NK-92 treated with Interleukin-12 subunit alpha and Interleukin-12 subunit beta, amount 100 ng/mL, for 24 hours (cell line): ENCODE measurements around the gene EXOC4.

ENCODE experiments used
- DNase-seq: peaks from one replicate; lab custom pipeline; 2025; lab: John Stamatoyannopoulos, UW

The EXOC4 gene

GRCh38 chr7:133941496-133941895 lies 688.6 kb downstream of the EXOC4 start:
- no peak for DNase-seq

DNA sequence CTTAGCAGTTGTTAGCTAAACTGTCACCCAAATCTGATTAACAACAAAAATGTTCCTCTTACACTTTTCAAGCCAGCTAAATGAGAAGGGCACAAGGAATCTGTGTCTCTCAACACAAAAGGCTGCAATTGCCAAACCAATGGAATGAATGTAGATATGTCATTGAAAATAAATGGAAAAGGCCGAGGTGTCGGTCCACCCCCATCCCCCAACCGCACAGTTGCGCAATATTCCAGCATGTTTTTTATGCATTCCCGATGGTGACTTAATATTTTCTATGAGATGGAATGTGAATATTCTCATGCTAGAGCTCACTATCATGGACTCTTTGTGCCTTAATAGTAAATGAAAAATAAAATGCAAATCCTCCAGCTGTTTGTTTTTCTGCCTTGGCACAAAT lies 692.6 kb downstream of the EXOC4 start:
- DNase-seq = no peak

DNA sequence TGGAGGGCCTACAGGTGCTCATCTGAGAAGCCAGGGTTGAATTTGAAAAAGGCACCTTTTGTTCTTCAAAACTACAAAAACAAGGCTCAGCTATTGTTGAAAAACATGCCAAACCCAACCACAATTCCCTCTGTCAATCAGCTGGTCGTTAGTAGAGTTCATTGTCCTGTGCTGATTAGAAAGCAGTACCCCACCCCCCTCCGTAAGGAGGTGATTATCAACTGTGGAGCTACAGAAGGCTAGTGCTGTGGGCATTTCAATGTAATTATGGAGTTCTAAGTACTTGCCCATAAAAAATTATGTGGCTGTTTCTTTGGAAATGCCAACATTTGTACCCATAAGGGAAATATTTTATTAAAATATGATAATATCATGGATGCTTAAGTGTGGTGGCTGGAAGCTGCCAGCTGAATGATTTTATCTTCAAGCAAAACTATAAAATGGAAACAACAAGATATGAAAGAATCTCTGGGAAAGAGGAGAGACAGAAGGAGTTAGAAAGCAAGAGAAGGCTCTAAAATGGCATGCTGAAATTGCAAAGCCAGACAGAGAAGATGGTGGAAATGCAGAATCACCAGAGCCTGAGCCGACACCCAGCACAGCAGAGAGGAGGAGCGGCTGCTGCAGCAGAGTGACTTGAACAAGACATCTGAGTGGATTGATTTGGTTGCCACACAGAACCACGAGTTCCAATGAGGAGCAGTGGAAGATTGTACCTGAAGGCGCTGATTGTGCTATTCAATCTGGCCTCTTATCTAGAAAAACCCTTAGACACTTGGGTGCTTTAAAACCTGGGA lies 694.8 kb downstream of the EXOC4 start:
- DNase-seq = no peak

- DNase-seq = no peak
Observed at GRCh38 chr7:133948588-133948987, 695.7 kb downstream of the EXOC4 start.

GRCh38 chr7:133950855-133951254 lies 698.0 kb downstream of the EXOC4 start:
- no peak for DNase-seq

GRCh38 chr7:133955208-133955607 lies 702.3 kb downstream of the EXOC4 start:
- DNase-seq = no peak

DNA sequence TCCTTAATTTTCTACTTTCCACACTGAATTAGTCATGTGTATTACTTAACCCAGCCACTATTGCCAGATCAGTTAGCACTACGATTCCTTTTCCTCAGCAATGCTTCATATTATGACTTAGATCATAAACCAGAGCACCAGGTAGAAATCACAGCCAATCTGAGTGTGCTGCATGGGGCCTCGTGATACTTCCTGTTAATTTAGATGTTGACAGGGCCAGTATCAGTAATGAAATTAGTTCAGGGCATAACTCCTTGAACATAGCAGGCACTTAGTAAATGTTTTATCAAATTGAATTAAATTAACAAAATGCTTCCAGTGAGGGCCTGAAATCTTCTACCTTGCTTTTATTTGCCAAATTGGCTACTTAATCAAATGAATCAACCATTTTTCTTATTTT lies 705.0 kb downstream of the EXOC4 start:
- DNase-seq = no peak

- DNase-seq = no peak
Observed at GRCh38 chr7:133958822-133959221, 705.9 kb downstream of the EXOC4 start.

DNA sequence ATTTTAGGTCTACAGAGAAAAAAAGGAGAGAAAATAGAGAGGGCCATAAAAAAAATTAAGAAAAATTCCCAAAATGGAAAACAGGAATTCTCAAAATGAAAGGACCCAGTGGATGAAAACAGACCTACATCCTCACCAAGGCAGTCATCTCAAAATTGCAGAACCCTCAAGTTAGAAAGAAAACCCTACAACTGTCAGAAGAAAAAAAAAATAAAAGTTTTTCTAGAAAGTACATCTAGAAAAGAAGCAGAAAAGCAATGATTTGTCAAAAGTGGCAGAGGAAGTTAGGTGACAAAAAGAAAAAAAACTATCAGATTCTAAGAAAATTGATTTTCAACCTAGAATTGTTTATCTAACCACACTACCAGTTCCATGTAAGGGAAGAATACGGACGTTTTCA lies 706.6 kb downstream of the EXOC4 start:
- no peak for DNase-seq

- no peak for DNase-seq
Observed at GRCh38 chr7:133961724-133962123, 708.8 kb downstream of the EXOC4 start.

DNA sequence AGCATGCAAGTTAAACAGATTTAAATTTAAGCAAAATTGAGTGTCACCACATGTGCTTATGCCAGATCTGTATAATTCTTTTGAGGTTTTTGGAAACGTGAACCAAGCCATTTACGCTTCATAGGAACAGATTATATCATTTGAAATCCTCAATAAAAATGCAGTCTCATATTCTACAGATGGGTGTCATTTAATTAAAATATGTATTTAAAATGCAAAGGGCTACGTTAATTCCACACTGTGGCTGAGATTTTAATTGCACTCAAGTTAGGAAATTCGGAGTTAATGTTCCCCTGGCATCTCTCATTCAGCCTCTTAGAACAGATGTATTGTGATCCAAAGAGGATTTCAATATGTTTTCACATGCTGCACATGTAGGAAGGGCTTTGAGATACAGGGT lies 709.8 kb downstream of the EXOC4 start:
- DNase-seq = no peak

GRCh38 chr7:133963629-133964028 lies 710.8 kb downstream of the EXOC4 start:
- no peak for DNase-seq

- no peak for DNase-seq
Observed at GRCh38 chr7:133971625-133972024, 718.7 kb downstream of the EXOC4 start.

- no peak for DNase-seq
Observed at GRCh38 chr7:133973710-133974109, 720.8 kb downstream of the EXOC4 start.

GRCh38 chr7:133975130-133975529 lies 722.3 kb downstream of the EXOC4 start:
- DNase-seq = no peak

GRCh38 chr7:133976140-133976539 lies 723.3 kb downstream of the EXOC4 start:
- DNase-seq = no peak

- DNase-seq = no peak
Observed at GRCh38 chr7:133977409-133978274, 724.8 kb downstream of the EXOC4 start.

DNA sequence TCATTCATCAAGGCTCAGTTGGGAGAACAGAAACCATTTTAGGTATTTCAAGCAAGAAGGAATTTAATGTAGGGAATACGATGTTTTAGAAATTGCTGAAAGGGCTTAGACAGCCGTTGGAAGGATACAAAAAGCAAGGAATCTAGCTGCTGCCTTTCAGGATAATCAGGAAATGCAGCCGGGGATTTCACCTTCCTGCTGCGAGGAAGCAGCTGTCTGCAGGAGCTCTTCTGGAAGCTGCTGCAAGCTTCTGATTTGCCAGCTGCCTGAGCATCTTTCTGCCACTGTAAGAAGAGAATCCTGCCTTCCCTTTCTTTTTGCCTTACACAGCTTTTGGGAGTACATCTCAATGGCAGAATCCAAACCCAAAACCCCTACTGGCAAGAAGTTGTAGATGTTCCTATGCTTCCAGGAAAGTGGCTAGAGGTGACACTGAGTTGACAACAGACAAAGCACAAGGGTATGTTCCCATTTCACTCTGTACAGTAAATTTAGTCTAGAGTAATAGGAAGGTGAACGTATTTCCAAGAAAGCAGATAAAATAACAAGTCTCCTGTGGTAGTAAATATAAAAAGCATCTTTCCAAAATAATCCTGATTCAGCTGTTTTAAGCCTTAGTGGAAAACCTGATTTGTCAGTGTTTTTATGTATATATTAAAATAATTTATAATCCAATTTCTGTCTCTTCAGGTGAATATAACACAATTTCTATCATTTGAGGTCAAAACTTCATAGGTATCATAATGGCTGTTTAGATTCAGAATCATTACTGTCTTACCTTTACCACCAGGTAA lies 725.8 kb downstream of the EXOC4 start:
- DNase-seq = no peak

DNA sequence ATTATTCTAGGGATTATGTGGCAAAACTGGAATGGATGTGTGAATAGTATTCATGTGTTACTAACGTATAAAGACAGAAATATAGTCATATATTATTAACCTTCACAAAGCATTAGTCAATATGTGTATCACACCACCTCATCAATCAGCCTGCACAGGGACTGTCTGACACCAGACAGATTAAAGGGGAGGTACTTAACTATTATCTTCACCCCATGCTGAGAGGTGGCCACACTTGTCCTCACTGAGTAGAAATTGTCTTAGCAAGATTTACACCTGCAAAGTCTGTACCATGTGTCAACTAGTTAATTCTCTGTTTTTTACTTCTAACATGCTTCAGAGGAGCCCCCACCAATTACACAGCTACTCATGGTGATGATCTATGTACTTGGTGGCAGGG lies 727.9 kb downstream of the EXOC4 start:
- DNase-seq = no peak

DNA sequence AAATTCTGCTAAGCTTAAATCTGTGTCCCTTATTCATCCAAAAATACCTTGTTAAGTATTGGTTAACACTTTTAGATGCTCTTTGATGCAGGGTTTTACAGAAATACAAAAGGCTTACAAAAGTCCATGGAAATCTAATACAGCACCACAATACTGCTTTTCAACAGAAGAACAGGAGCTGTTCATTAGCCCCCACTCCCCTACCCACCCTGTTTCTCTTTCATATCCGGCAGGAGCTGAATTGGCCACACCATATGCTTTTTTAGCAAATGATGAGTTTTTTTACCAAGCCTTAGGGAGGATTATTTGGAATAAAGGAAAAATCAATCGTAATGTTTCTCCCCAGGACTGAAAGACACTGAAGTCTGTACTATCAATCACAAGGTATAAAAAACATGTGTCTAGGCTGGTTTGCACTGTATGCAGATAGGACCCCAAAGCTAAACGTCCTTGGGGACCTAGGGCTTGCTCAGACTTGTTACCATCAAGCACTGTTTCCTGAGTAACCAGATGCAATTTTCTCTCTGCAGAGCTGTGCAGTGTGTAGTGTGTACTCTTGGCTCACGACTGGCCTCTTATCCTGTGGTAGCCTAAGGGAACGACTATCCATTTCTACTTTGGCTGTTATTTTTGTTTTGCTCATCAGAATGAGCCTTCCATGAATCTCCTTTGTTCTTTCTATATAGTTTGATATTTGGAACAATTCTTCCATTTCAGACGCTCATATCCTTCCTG lies 731.0 kb downstream of the EXOC4 start:
- no peak for DNase-seq

DNA sequence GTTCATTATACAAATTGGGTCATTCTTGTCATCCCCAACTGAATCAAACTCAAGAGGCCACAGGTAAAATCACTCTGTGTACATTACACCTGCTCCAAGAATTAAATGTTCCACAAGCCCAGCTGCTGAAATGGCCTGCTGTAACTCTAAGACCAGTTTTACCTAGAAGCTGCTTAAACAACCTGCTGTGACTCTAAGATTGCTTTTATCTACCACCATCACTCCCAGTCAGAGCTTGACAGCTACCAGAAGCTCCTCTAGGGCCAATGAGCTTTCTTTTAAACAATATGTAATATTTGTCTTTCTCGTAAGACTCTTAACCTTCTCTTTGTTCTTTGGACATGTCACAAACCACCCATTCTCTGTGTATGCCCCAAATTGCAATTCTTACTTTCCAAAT lies 732.4 kb downstream of the EXOC4 start:
- no peak for DNase-seq

DNA sequence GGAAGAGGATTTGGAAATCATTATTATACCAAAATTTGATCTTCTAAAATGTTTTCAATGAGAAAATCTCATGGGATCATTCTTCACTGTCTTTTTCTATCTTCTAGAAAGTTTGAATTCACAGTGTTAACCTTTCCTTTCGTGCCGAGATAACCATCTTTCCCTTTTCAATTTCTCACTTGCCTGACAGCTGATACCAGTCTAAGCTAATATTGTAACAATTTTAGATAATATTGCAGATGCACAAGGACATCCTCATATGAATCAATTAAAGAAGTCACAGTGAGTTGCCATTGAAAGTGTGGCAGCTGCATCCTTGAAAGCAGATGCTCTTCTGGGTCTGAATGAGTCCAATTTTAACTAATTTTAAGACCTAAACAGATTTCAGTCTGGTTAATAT lies 734.7 kb downstream of the EXOC4 start:
- DNase-seq = no peak
